HL-60 (cell line): ENCODE measurements around the gene POLR1G.

Experiments used
- CTCF ChIP-seq: IDR thresholded peaks from one replicate; pipeline ENCODE4 v1.5.1; 2011; ENCODE audit warnings: low read length, control low read depth, inconsistent platforms; ENCODE audit not compliant: insufficient read depth
- GABPA ChIP-seq: IDR thresholded peaks from 2 replicates; pipeline ENCODE4 v1.6.1; 2012; ENCODE audit warnings: low read depth
- POLR2AphosphoS5 ChIP-seq: IDR thresholded peaks from 2 replicates; pipeline ENCODE4 v1.6.1; 2012; ENCODE audit warnings: low read depth
- REST ChIP-seq: IDR thresholded peaks from 2 replicates; pipeline ENCODE4 v1.6.1; 2012; ENCODE audit warnings: low read depth; ENCODE audit not compliant: insufficient replicate concordance

GRCh38 chr19:45437328-45437727 lies 30.9 kb downstream of the POLR1G start:
- TF ChIP-seq CTCF (no peak), GABPA (no peak), POLR2AphosphoS5 (no peak), REST (no peak)
